Suprapubic skin (tissue), 4 donors: ENCODE data around the gene DLG1.

ENCODE experiments used
- POLR2A ChIP-seq, 2 donors: fragments of 450-650 bp; IDR thresholded peaks; one replicate each; pipeline ENCODE4 v1.6.1; 2017; ENCODE audit warnings: antibody characterized with exemption in 2 of 2, mild to moderate bottlenecking in 2 of 2, moderate library complexity in 2 of 2
- POLR2AphosphoS5 ChIP-seq, 3 donors: sonication (generic); formaldehyde crosslinking; IDR thresholded peaks; one replicate each; pipeline ENCODE4 v1.6.1; 2017; ENCODE audit warnings: antibody characterized with exemption in 3 of 3
- TF ChIP-seq, protein P1 (sequence below), 2 donors: fragments of 200-600 bp in 1 of 2; fragments of 450-650 bp in 1 of 2; sonication (generic) in 1 of 2; IDR thresholded peaks; one replicate each; pipeline ENCODE4 v1.5.1; 2016 to 2019; ENCODE audit warnings: antibody characterized with exemption in 2 of 2, mild to moderate bottlenecking in 1 of 2, moderate library complexity in 1 of 2

DNA sequence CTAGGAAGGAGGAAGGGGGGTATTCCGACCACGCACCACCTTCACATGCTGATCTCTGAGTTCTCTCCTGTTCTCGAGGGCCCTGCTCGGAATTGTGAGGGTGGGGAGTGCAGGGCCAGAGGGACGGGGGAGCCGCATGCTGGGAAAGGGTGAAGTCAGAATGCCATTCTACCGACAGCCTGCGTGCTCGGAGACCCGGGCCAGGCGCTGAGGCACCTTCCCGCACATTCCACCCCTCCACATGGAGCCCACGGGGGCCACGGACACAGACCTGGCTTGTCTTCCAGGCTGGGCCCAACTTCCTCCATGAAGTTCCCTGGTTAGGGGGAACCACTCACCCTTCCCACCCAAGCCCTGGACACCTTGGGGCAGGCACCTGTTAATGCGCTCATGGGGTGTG, 301.1 kb downstream of the DLG1 start:
- no peak for TF ChIP-seq POLR2A (IDR thresholded peaks at IDR 0.05)
- TF ChIP-seq, protein P1, sequence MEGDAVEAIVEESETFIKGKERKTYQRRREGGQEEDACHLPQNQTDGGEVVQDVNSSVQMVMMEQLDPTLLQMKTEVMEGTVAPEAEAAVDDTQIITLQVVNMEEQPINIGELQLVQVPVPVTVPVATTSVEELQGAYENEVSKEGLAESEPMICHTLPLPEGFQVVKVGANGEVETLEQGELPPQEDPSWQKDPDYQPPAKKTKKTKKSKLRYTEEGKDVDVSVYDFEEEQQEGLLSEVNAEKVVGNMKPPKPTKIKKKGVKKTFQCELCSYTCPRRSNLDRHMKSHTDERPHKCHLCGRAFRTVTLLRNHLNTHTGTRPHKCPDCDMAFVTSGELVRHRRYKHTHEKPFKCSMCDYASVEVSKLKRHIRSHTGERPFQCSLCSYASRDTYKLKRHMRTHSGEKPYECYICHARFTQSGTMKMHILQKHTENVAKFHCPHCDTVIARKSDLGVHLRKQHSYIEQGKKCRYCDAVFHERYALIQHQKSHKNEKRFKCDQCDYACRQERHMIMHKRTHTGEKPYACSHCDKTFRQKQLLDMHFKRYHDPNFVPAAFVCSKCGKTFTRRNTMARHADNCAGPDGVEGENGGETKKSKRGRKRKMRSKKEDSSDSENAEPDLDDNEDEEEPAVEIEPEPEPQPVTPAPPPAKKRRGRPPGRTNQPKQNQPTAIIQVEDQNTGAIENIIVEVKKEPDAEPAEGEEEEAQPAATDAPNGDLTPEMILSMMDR (IDR thresholded peaks at IDR 0.05), result no peak
- no peak for TF ChIP-seq POLR2AphosphoS5 (IDR thresholded peaks at IDR 0.05)
